Breast epithelium (tissue), 3 donors: ENCODE results near the gene GAS7.

Source experiments
- CTCF ChIP-seq, 3 donors: fragments of 450-650 bp; IDR thresholded peaks; one replicate each; pipeline ENCODE4 v1.5.1; 2016 to 2017; ENCODE audit warnings: antibody characterized with exemption in 3 of 3, mild to moderate bottlenecking in 3 of 3, moderate library complexity in 3 of 3
- POLR2A ChIP-seq: fragments of 450-650 bp; IDR thresholded peaks from one replicate; pipeline ENCODE4 v1.6.1; 2016; ENCODE audit warnings: antibody characterized with exemption, mild to moderate bottlenecking, moderate library complexity

- TF ChIP-seq POLR2A = no peak
- no peak for TF ChIP-seq CTCF (IDR thresholded peaks at IDR 0.05)
Measured at GRCh38 chr17:9974448-9975381, 223.7 kb downstream of the GAS7 start.
